GM13977 (cell line): ENCODE data around the gene SRSF8.
A peak's percentile ranks its signal among the peaks of the same experiment; 100 is the strongest.

ENCODE experiments used
- DNase-seq: peaks from one replicate; pipeline ENCODE4 v3.0.0; 2012; ENCODE audit warnings: low spot score
- CTCF ChIP-seq: IDR thresholded peaks from 2 replicates; pipeline ENCODE4 v1.5.1; 2012; ENCODE audit warnings: mild to moderate bottlenecking, control low read depth; ENCODE audit not compliant: insufficient read depth; ENCODE audit errors: extremely low read depth, missing control alignments
- in situ Hi-C: fragments of 300-500 bp; cut with MboI; formaldehyde crosslinking; loops from one replicate; pipeline ENCODE4 v1.12.0; 2022; ENCODE audit warnings: low sequenced_read_pairs, low pct_unique_long_range_greater_than_20kb, mixed read lengths, inconsistent platforms; ENCODE audit not compliant: unreplicated experiment

The SRSF8 gene

GRCh38 chr11:95092549-95093324 lies 26.0 kb downstream of the SRSF8 start:
- DNase-seq, result peak; percentile 40
- in situ Hi-C loops, result no loop called here

GRCh38 chr11:95093548-95093947 lies 26.8 kb downstream of the SRSF8 start:
- no peak for TF ChIP-seq CTCF
- in situ Hi-C loops, result no loop called here
- no peak for DNase-seq

More at GRCh38 chr11:95092549-95093324, 26.0 kb downstream of the SRSF8 start:
- peak; percentile 59 for TF ChIP-seq CTCF

GRCh38 chr11:95095858-95096587 lies 29.3 kb downstream of the SRSF8 start:
- DNase-seq, result peak; percentile 73
- in situ Hi-C loops, result no loop called here
- no peak for TF ChIP-seq CTCF

GRCh38 chr11:95097209-95097608 lies 30.5 kb downstream of the SRSF8 start:
- in situ Hi-C loops, result no loop called here
- no peak for TF ChIP-seq CTCF

GRCh38 chr11:95098826-95099225 lies 32.1 kb downstream of the SRSF8 start:
- in situ Hi-C loops, result no loop called here
- DNase-seq, result no peak
- TF ChIP-seq CTCF, result no peak

More at GRCh38 chr11:95097209-95097608, 30.5 kb downstream of the SRSF8 start:
- DNase-seq, result no peak

- DNase-seq, result no peak
- no peak for TF ChIP-seq CTCF
- in situ Hi-C loops, result no loop called here
These were observed 33.5 kb downstream of the SRSF8 start for GRCh38 chr11:95100191-95100648.
